GM21447 (cell line): Measurements from ENCODE around the gene ZNF226.
"Not testable (repeated sequence)": the region's sequence is repeated elsewhere in the genome, so short reads cannot be mapped to it uniquely, and the experiment has no call there.

Source experiments
- ATAC-seq: cut with Tn5 transposase; IDR thresholded peaks from one replicate; pipeline ENCODE4 v1.9.1; 2021; ENCODE audit not compliant: unreplicated experiment

Gene ZNF226

GRCh38 chr19:44164673-44165512 lies at the start of gene ZNF226:
Gene ZNF226 (plus strand): TSS chr19:44165100. CDS start chr19:44170081, 4,981 bp downstream.
- peak; percentile 93 for ATAC-seq

GRCh38 chr19:44121162-44121561 lies 43.7 kb upstream of the ZNF226 start:
- not testable (repeated sequence) for ATAC-seq

- ATAC-seq: no peak
Observed at GRCh38 chr19:44131955-44132354, 32.9 kb upstream of the ZNF226 start.

- peak; percentile 86 for ATAC-seq
Observed at GRCh38 chr19:44141191-44142058, 23.5 kb upstream of the ZNF226 start, which contains the start of gene ZNF234. Gene ZNF234 (plus strand): TSS chr19:44141554. CDS start chr19:44144633, 3,079 bp downstream.

GRCh38 chr19:44142059-44142433 lies 22.9 kb upstream of the ZNF226 start:
- ATAC-seq: no peak

- ATAC-seq: no peak
Observed at GRCh38 chr19:44149776-44150175, 15.1 kb upstream of the ZNF226 start.

- no peak for ATAC-seq
Observed at GRCh38 chr19:44151491-44151890, 13.4 kb upstream of the ZNF226 start.

GRCh38 chr19:44156475-44156874 lies 8.4 kb upstream of the ZNF226 start:
- no peak for ATAC-seq

- no peak for ATAC-seq
Observed at GRCh38 chr19:44163789-44164188, 1.1 kb upstream of the ZNF226 start.

GRCh38 chr19:44164327-44164672 lies 600 bp upstream of the ZNF226 start:
- ATAC-seq: no peak

GRCh38 chr19:44170660-44171059 lies 5.8 kb downstream of the ZNF226 start:
- ATAC-seq: not testable (repeated sequence)

GRCh38 chr19:44176590-44176989 lies 11.7 kb downstream of the ZNF226 start:
- no peak for ATAC-seq

GRCh38 chr19:44180968-44181367 lies 16.1 kb downstream of the ZNF226 start:
- ATAC-seq: no peak

- no peak for ATAC-seq
Observed at GRCh38 chr19:44182145-44182544, 17.2 kb downstream of the ZNF226 start.

GRCh38 chr19:44190020-44190419 lies 25.1 kb downstream of the ZNF226 start:
- no peak for ATAC-seq

GRCh38 chr19:44192127-44192526 lies 27.2 kb downstream of the ZNF226 start:
- ATAC-seq: no peak

- ATAC-seq: no peak
Observed at GRCh38 chr19:44196772-44197171, 31.9 kb downstream of the ZNF226 start.

GRCh38 chr19:44202470-44202869 lies 37.6 kb downstream of the ZNF226 start:
- no peak for ATAC-seq

- ATAC-seq: no peak
Observed at GRCh38 chr19:44202974-44203373, 38.1 kb downstream of the ZNF226 start.

- ATAC-seq: not testable (repeated sequence)
Observed at GRCh38 chr19:44203877-44204276, 39.0 kb downstream of the ZNF226 start.

GRCh38 chr19:44204772-44205171 lies 39.9 kb downstream of the ZNF226 start:
- no peak for ATAC-seq
